SU-DHL-6 (cell line): ENCODE data around the gene PON3.

Experiments used
- H2AFZ ChIP-seq: fragments of 200-600 bp; sonication (generic); 2 replicates; pipeline ENCODE4 v1.6.1; 2014; ENCODE audit warnings: low read depth, mild to moderate bottlenecking, moderate library complexity, mixed read lengths, antibody characterized with exemption, low read length; ENCODE audit not compliant: severe bottlenecking
- H3F3A ChIP-seq: fragments of 200-600 bp; shearing (Covaris generic); 2 replicates; pipeline ENCODE4 v1.6.0; 2016; ENCODE audit warnings: antibody characterized with exemption, mild to moderate bottlenecking; ENCODE audit not compliant: insufficient read depth
- H3K27ac ChIP-seq: fragments of 200-600 bp; sonication (generic); 2 replicates; pipeline ENCODE4 v1.5.1; 2016; ENCODE audit warnings: low read depth, mild to moderate bottlenecking, low read length, moderate library complexity, mixed read lengths
- H3K27me3 ChIP-seq: fragments of 200-600 bp; sonication (generic), shearing (Covaris generic); 2 replicates; pipeline ENCODE4 v1.6.0; 2014; ENCODE audit warnings: mild to moderate bottlenecking, low read length
- H3K36me3 ChIP-seq: fragments of 200-600 bp; sonication (generic); 2 replicates; pipeline ENCODE4 v1.6.1; 2014; ENCODE audit warnings: mild to moderate bottlenecking, low read length, mixed read lengths
- H3K4me2 ChIP-seq: fragments of 300-600, 200-600 bp; shearing (Covaris generic), sonication (generic); 2 replicates; pipeline ENCODE4 v1.6.0; 2014; ENCODE audit warnings: low read length, low read depth, mild to moderate bottlenecking; ENCODE audit not compliant: poor library complexity, severe bottlenecking
- H3K4me3 ChIP-seq: fragments of 200-600 bp; sonication (generic); 2 replicates; pipeline ENCODE4 v1.5.1; 2014; ENCODE audit warnings: antibody characterized with exemption, low read length, mild to moderate bottlenecking, mixed read lengths; ENCODE audit not compliant: insufficient read depth, poor library complexity, severe bottlenecking
- H3K79me2 ChIP-seq: fragments of 200-600 bp; sonication (generic); 2 replicates; pipeline ENCODE4 v1.6.1; 2014; ENCODE audit warnings: mild to moderate bottlenecking, low read length, moderate library complexity; ENCODE audit not compliant: insufficient read depth
- H3K9ac ChIP-seq: fragments of 200-600 bp; sonication (generic); 2 replicates; pipeline ENCODE4 v1.7.0; 2014; ENCODE audit warnings: mild to moderate bottlenecking, low read length
- H3K9me2 ChIP-seq: fragments of 200-600 bp; sonication (generic); replicated peaks from 2 replicates; pipeline ENCODE4 v1.6.1; 2014; ENCODE audit warnings: low read length; ENCODE audit not compliant: insufficient read depth
- H3K9me3 ChIP-seq: fragments of 200-600 bp; sonication (generic); 2 replicates; pipeline ENCODE4 v1.6.1; 2014; ENCODE audit warnings: low read length, mixed read lengths; ENCODE audit not compliant: insufficient read depth
- H4K20me1 ChIP-seq: fragments of 200-600 bp; sonication (generic); 2 replicates; pipeline ENCODE4 v1.6.1; 2014; ENCODE audit warnings: low read depth, mild to moderate bottlenecking, antibody characterized with exemption, low read length, moderate library complexity, mixed read lengths
- CTCF ChIP-seq: fragments of 200-600 bp; sonication (generic); IDR thresholded peaks from one replicate; pipeline ENCODE4 v1.5.1; 2017; ENCODE audit warnings: antibody characterized with exemption, mild to moderate bottlenecking, low read length, moderate library complexity; ENCODE audit not compliant: insufficient read depth, poor library complexity, severe bottlenecking
- EZH2phosphoT487 ChIP-seq: fragments of 200-600 bp; sonication (generic), shearing (Covaris generic); conservative IDR thresholded peaks from 2 replicates; pipeline ENCODE4 v1.6.1; 2018; ENCODE audit warnings: mild to moderate bottlenecking, antibody characterized with exemption, low read length, moderate library complexity, mixed read lengths

The PON3 gene

GRCh38 chr7:95424716-95425115, 28.5 kb upstream of the PON3 start:
- H3K4me2 ChIP-seq: no peak overlapping the region

GRCh38 chr7:95421847-95422444, 25.8 kb upstream of the PON3 start:
- no peak for TF ChIP-seq EZH2phosphoT487
- no peak for TF ChIP-seq CTCF
- no peak overlapping the region for H3K9ac ChIP-seq
- H3K4me2 ChIP-seq: no peak overlapping the region
- no peaks in the 10 kb centered on the region for H3K9me2 ChIP-seq
- H4K20me1 ChIP-seq: no peaks in the 10 kb centered on the region
- H3K4me3 ChIP-seq: no peak overlapping the region
- no peaks in the 10 kb centered on the region for H3F3A ChIP-seq
- no peaks in the 10 kb centered on the region for H3K79me2 ChIP-seq
- H3K27me3 ChIP-seq: no peaks in the 10 kb centered on the region
- no peak overlapping the region for H2AFZ ChIP-seq
- no peaks in the 10 kb centered on the region for H3K9me3 ChIP-seq
- no peaks in the 10 kb centered on the region for H3K36me3 ChIP-seq
- no peak overlapping the region for H3K27ac ChIP-seq

More at GRCh38 chr7:95424716-95425115, 28.5 kb upstream of the PON3 start:
- Histone ChIP-seq H4K20me1 (no peaks in the 10 kb centered on the region), H3K9me3 (no peaks in the 10 kb centered on the region), H3K9me2 (no peaks in the 10 kb centered on the region), H3K27ac (no peak overlapping the region), H3F3A (no peaks in the 10 kb centered on the region), H3K9ac (no peak overlapping the region), H3K27me3 (no peaks in the 10 kb centered on the region), H3K36me3 (no peaks in the 10 kb centered on the region), H2AFZ (no peak overlapping the region), H3K4me3 (no peak overlapping the region), H3K79me2 (no peaks in the 10 kb centered on the region)
- no peak for TF ChIP-seq CTCF
- no peak for TF ChIP-seq EZH2phosphoT487

GRCh38 chr7:95421000-95421846, 25.0 kb upstream of the PON3 start:
- H3K9me2 ChIP-seq: no peaks in the 10 kb centered on the region
- no peaks in the 10 kb centered on the region for H3K9me3 ChIP-seq
- no peak overlapping the region for H2AFZ ChIP-seq
- H3F3A ChIP-seq: no peaks in the 10 kb centered on the region
- no peaks in the 10 kb centered on the region for H3K27me3 ChIP-seq
- no peak overlapping the region for H3K27ac ChIP-seq
- H4K20me1 ChIP-seq: no peaks in the 10 kb centered on the region
- H3K36me3 ChIP-seq: no peaks in the 10 kb centered on the region
- no peak for TF ChIP-seq CTCF
- TF ChIP-seq EZH2phosphoT487: no peak
- H3K4me2 ChIP-seq: no peak overlapping the region
- no peaks in the 10 kb centered on the region for H3K79me2 ChIP-seq
- H3K4me3 ChIP-seq: no peak overlapping the region
- H3K9ac ChIP-seq: no peak overlapping the region
